Spleen (tissue), 11 donors: ENCODE data around the gene HOTAIR. TPM values are rescaled to one million over a fixed set of nuclear protein-coding genes. Genes with fewer than 3 reads are reported as not detected.
A peak's percentile ranks its signal among the peaks of the same experiment; 100 is the strongest.

ENCODE experiments used
- DNase-seq: peaks from one replicate; pipeline ENCODE4 v3.0.0-alpha.2; 2020
- H3K27ac ChIP-seq, 8 donors: fragments of 200-600 bp; sonication (generic) in 7 of 8; 1 replicate in 4 of 8; 2 replicates in 4 of 8; pipeline versions ENCODE4 v1.5.0 to v1.8.0; 2016 to 2021; ENCODE audit warnings: inconsistent platforms in 4 of 8, mild to moderate bottlenecking in 4 of 8, moderate library complexity in 1 of 8
- H3K27me3 ChIP-seq, 7 donors: fragments of 200-600 bp; sonication (generic) in 6 of 7; replicated peaks in 1 of 7; 1 replicate in 4 of 7; 2 replicates in 3 of 7; pipeline versions ENCODE4 v1.5.0 to v1.8.0; 2016 to 2021; ENCODE audit warnings: inconsistent platforms in 3 of 7, mild to moderate bottlenecking in 1 of 7
- H3K36me3 ChIP-seq, 6 donors: fragments of 200-600 bp; sonication (generic) in 5 of 6; 1 replicate in 4 of 6; 2 replicates in 2 of 6; pipeline versions ENCODE4 v1.5.0 to v1.8.0; 2016 to 2021; ENCODE audit warnings: inconsistent platforms in 2 of 6
- H3K4me1 ChIP-seq, 6 donors: fragments of 200-600 bp; sonication (generic) in 5 of 6; 1 replicate in 3 of 6; 2 replicates in 3 of 6; pipeline versions ENCODE4 v1.5.0 to v1.8.0; 2016 to 2021; ENCODE audit warnings: inconsistent platforms in 3 of 6
- H3K4me3 ChIP-seq, 8 donors: fragments of 200-600 bp; sonication (generic) in 7 of 8; 1 replicate in 4 of 8; 2 replicates in 4 of 8; pipeline versions ENCODE4 v1.5.0 to v1.8.0; 2016 to 2021; ENCODE audit warnings: inconsistent platforms in 4 of 8, mild to moderate bottlenecking in 4 of 8, moderate library complexity in 2 of 8
- H3K9me3 ChIP-seq, 8 donors: fragments of 200-600 bp; sonication (generic) in 7 of 8; 1 replicate in 4 of 8; 2 replicates in 4 of 8; pipeline versions ENCODE4 v1.5.0 to v1.8.0; 2016 to 2021; ENCODE audit warnings: inconsistent platforms in 4 of 8
- CTCF ChIP-seq, 11 experiments: fragments of 200-600 bp in 7 of 11; fragments of 450-650 bp in 4 of 11; sonication (generic) in 4 of 11; IDR thresholded peaks in 8 of 11; conservative IDR thresholded peaks in 3 of 11; 1 replicate in 7 of 11; 2 replicates in 4 of 11; pipeline versions ENCODE4 v1.4.0 to v1.8.0; 2016 to 2021; ENCODE audit warnings: antibody characterized with exemption in 11 of 11, inconsistent platforms in 4 of 11, mild to moderate bottlenecking in 1 of 11
- POLR2A ChIP-seq, 3 donors: fragments of 450-650 bp; IDR thresholded peaks; one replicate each; pipeline ENCODE4 v1.5.1; 2017; ENCODE audit warnings: antibody characterized with exemption in 3 of 3, mild to moderate bottlenecking in 1 of 3
- POLR2AphosphoS5 ChIP-seq, 3 donors: sonication (generic); formaldehyde crosslinking; IDR thresholded peaks; one replicate each; pipeline ENCODE4 v1.5.1; 2017; ENCODE audit warnings: antibody characterized with exemption in 3 of 3
- WGBS, 5 donors: extraction: QIAGEN DNeasy Blood & Tissue Kit in 3 of 5; methylation state at CpG; one replicate each; pipeline versions ENCODE4 v1.1.5 to v1.1.7; 2013 to 2018; 5-methylcytosine and 5-hydroxymethylcytosine counted together
- intact Hi-C: fragments of 100-400 bp; cut with DNase I; formaldehyde crosslinking; loops from one replicate; pipeline ENCODE4 v1.15.0; 2023; ENCODE audit warnings: low total_unique reads
- polyA plus RNA-seq, 3 donors: library from polyadenylated mRNA; stranded (reverse); fragments of 200-250 nt; gene quantifications; one replicate each; pipeline ENCODE4 v1.2.1, GENCODE V29; 2013
- total RNA-seq, 7 donors: library from RNA; depleted of rRNA in 3 of 7; stranded (reverse); fragments of >200 nt in 3 of 7; fragmentation: NEBNext Ultra II Directional in 4 of 7; extraction: Animal tissue kit (Norgen Biotek cat#: 25700) in 4 of 7; gene quantifications; one replicate each; pipeline versions ENCODE4 v1.1.0 to v1.2.1, GENCODE V29; 2016 to 2021
- donor health status: healthy with polysubstance abuse.
- donor health status: DM: no; HTN: no; CAD: no; lungs with moderate emphysema.
- donor health status: DM: no; HTN: no; CAD: no.
- donor health status: Bipolar disorder and iron deficiency.
- donor health status: healthy.
- donor health status: DM: no; HTN: no; CAD: no.
- donor health status: DM: yes; HTN: yes; CAD: no.

Gene HOTAIR
- total and polyA plus RNA-seq, 10 donors = not detected

GRCh38 chr12:54016051-54016450 lies 41.3 kb upstream of the HOTAIR start:
- Histone ChIP-seq H3K9me3 (no peaks in the 10 kb centered on the region), H3K4me1 (peaks cover 7 to 57% (median 40%) of the 10 kb centered on the region in 6 donors), H3K27me3 (peaks cover 9 to 100% (median 95%) of the 10 kb centered on the region in 7 donors), H3K36me3 (no peaks in the 10 kb centered on the region), H3K27ac (no peak overlapping the region), H3K4me3 (peak overlapping the region in 1 of 8 donors; percentile 71)
- intact Hi-C loops = no loop called here
- 10 to 28% (median 20%) methylated on average over 3 of the region's 3 CpGs for WGBS, 5 donors
- TF ChIP-seq POLR2A (IDR thresholded peaks at IDR 0.05) (no peak), POLR2AphosphoS5 (IDR thresholded peaks at IDR 0.05) (no peak), CTCF (IDR thresholded peaks at IDR 0.05 in 8 of 11, conservative IDR thresholded peaks at IDR 0.05 in 3 of 11) (no peak)
- no peak for DNase-seq

GRCh38 chr12:54015018-54015931 lies 40.5 kb upstream of the HOTAIR start:
- 7 to 11% (median 9%) methylated on average over 23 of the region's 23 CpGs for WGBS, 5 donors
- intact Hi-C loops = no loop called here
- TF ChIP-seq POLR2A (IDR thresholded peaks at IDR 0.05) (no peak), CTCF (IDR thresholded peaks at IDR 0.05 in 8 of 11, conservative IDR thresholded peaks at IDR 0.05 in 3 of 11) (no peak), POLR2AphosphoS5 (IDR thresholded peaks at IDR 0.05) (no peak)
- Histone ChIP-seq H3K27me3 (peaks cover 13 to 100% (median 97%) of the 10 kb centered on the region in 7 donors), H3K9me3 (no peaks in the 10 kb centered on the region), H3K4me1 (peaks cover 7 to 59% (median 45%) of the 10 kb centered on the region in 6 donors), H3K4me3 (no peak overlapping the region), H3K36me3 (no peaks in the 10 kb centered on the region), H3K27ac (no peak overlapping the region)
- DNase-seq = no peak

- Histone ChIP-seq H3K27me3 (peaks cover 13 to 100% (median 99%) of the 10 kb centered on the region in 7 donors), H3K9me3 (no peaks in the 10 kb centered on the region), H3K36me3 (no peaks in the 10 kb centered on the region), H3K27ac (no peak overlapping the region), H3K4me1 (peaks cover 7 to 60% (median 45%) of the 10 kb centered on the region in 6 donors), H3K4me3 (peak overlapping the region in 2 of 8 donors; percentile 1 to 49)
- TF ChIP-seq CTCF (IDR thresholded peaks at IDR 0.05 in 8 of 11, conservative IDR thresholded peaks at IDR 0.05 in 3 of 11) = peak in 1 of 11 experiments; percentile 4
- TF ChIP-seq POLR2A (IDR thresholded peaks at IDR 0.05) = no peak
- intact Hi-C loops = no loop called here
- 5 to 9% (median 6%) methylated on average over 33 to 36 of the region's 36 CpGs for WGBS, 5 donors
- DNase-seq = no peak
Observed at GRCh38 chr12:54014377-54015017, 39.7 kb upstream of the HOTAIR start.
